NCI-H748 (cell line): ENCODE data around the gene APOBEC3B.
"Not testable (repeated sequence)": the region's sequence is repeated elsewhere in the genome, so short reads cannot be mapped to it uniquely, and the experiment has no call there.

Source experiments
- DNase-seq: peaks from one replicate; lab custom pipeline; 2025; ENCODE audit not compliant: unreplicated experiment; lab: John Stamatoyannopoulos, UW

The APOBEC3B gene

DNA sequence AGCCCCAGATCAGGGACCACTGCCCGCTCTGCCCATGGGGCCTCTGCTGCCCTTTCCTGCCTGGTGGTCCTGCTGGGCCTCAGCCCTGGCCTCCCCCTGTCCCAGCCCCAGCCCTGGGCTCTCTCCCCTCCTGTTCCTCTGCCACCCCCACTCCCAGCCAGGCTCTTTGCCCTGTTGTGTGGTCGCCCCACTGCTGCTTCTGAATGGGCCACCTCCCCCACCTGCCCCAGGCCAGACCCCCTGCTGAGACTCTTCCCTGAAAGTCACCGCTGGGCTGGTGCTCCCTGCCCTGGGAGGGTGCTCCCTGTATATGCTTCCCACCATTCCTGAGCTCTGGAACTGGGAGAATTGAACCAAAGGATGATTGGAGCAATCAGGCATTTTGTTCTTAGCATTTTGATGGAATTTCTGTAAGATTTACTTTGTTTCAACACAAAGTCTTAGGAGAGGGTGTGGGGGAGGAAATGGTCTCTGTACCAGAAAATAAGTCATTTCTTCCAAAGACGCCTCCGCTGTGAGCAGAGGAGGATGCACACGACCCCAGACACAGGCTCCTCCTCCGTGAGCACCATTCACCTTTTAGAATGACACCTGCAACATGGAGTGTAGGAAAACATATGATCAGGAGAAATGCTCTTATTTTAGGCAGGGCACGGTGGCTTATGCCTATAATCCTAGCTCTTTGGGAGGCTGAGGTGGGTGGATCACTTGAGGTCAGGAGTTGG, 5.2 kb downstream of the APOBEC3B start:
- DNase-seq: no peak

GRCh38 chr22:38989466-38989865, 7.3 kb downstream of the APOBEC3B start:
- no peak for DNase-seq

DNA sequence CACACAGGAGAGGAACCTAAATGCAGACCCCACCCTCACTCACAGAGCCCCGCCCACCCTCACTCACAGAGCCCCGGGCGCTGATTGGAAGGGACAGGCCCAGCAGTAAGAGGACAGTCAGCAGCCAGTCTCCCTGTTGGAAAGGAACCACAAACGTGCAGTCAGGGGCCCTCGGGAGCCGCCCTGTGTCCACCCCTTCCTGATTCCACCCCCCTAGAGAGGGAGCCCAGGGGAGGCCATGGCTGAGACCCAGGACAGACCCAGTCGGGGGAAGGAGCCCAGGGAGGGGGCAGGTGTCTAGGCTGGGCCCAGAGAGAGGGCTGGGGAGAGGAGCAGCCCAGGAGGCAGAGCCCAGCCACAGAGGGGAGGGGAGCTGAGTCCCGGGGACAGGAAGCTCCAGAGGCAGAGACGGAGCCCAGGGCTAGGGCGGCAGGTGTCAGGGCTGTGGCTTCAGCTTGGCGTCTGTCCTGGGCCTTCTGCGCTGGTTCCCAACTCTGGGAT, 10.8 kb downstream of the APOBEC3B start:
- DNase-seq: not testable (repeated sequence)

DNA sequence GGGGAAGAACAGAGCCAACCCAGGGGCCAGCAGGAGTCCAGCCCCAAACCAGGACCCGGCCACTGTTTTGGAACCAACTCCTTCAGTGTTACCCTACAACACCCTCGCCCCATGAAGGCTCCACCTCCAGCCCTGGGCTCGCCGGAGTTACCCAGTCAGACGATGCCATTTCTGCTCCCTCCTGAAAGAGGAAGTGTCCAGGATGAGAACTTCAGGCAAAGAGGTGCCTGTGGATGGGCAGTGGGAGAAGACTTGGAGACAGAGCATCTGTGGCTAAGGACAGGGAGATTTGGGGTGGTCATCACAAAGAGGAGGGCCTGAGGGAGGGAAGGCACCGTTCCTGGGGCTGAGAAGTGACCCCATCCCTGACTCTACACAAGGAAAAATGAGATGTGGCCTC, 14.0 kb downstream of the APOBEC3B start:
- DNase-seq: no peak

- no peak for DNase-seq
Observed at GRCh38 chr22:38997518-38997917, 15.4 kb downstream of the APOBEC3B start.

DNA sequence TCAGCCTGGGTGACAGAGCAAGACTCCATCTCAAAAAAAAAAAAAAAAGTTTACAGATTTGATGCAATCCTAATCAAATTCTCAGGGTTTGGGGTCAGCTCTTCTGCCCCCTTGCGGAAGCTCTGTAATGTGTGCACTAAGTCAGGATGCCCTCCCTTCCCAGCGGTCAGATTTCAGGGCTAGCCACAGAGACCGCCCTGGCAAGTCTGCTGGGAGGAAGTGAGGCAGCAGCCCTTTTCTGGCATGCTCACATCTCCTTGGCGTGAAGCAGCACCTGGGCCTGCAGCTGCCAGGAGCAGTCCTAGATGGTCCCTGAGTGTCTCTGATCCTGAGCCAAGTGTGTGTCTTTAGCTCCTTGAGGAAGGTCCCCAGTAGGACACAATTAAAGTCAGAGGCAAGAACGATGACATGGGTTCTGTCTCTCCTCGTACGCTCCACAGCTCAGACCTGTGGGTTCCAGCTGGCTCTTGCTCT, 21.1 kb downstream of the APOBEC3B start:
- DNase-seq: peak; percentile 70

- DNase-seq: no peak
Observed at GRCh38 chr22:39007177-39007576, 25.0 kb downstream of the APOBEC3B start.

GRCh38 chr22:39008271-39008850, 26.2 kb downstream of the APOBEC3B start:
- DNase-seq: not testable (repeated sequence)

- DNase-seq: no peak
Observed at GRCh38 chr22:39010946-39011345, 28.8 kb downstream of the APOBEC3B start.

- DNase-seq: no peak
Observed at GRCh38 chr22:39012533-39013511, 30.7 kb downstream of the APOBEC3B start.

DNA sequence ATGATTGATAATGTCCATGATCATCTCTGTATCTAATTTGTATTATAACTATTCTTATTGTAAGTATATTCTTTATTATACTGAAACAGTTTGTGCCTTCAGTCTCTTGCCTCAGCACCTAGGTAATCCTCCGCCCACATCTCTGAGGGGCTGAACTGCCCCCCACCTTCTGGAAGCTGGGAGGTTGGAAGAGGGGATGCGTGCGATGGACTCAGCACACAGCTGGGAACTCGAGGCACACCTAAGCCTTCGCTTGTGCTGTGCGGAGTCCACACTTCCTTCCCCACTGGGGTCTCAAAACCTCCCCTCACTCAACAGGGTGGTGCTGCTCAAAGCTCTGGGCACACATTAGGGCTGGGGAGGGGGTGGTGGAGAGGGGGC, 31.4 kb downstream of the APOBEC3B start:
- not testable (repeated sequence) for DNase-seq

GRCh38 chr22:39013942-39014722, 32.0 kb downstream of the APOBEC3B start, which contains the start of gene APOBEC3C:
APOBEC3C (plus strand) TSS chr22:39014257; CDS start chr22:39014363, 106 bp downstream.
- no peak for DNase-seq

- DNase-seq: not testable (repeated sequence)
Observed at GRCh38 chr22:39014723-39015121, 32.6 kb downstream of the APOBEC3B start.

DNA sequence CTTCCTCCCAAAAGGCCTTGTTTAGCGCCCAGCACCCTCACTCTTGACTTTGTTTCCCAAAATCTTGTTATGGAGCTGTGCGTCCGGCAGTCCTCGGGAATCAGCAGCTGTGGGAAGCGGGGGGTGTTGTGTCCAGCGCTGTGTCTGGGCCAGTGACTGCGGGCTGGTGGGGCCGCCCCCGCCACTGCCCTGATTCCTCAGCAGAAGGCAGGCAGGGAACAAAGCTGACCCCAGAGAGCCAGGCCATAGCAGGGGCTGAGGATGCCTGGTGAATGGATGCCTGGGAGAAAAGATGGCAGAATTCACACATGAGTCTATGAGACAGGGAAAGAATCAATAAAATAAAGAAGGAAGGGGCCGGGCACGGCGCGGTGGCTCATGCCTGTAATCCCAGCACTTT, 34.4 kb downstream of the APOBEC3B start:
- DNase-seq: no peak

DNA sequence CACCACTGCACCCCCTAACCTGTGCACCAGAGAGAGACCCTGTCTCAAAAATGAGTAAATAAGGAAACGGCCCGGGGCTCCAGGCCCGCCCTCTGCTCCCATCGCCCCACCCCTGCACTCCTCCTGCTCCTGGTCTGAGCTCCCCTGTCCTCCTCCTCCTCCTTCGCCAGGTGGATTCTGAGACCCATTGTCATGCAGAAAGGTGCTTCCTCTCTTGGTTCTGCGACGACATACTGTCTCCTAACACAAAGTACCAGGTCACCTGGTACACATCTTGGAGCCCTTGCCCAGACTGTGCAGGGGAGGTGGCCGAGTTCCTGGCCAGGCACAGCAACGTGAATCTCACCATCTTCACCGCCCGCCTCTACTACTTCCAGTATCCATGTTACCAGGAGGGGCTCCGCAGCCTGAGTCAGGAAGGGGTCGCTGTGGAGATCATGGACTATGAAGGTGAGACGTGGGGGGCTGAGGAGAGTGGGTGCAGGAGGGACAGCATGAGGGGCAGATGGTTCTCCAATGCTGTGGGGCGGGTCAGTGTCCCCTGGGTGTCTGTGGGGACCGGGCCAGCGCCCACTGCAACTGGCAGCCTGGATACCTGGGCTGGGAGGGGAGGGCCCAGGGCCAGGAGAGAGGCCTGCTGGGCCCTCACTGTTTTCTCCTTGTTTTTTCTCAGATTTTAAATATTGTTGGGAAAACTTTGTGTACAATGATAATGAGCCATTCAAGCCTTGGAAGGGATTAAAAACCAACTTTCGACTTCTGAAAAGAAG, 35.6 kb downstream of the APOBEC3B start:
- DNase-seq: no peak

DNA sequence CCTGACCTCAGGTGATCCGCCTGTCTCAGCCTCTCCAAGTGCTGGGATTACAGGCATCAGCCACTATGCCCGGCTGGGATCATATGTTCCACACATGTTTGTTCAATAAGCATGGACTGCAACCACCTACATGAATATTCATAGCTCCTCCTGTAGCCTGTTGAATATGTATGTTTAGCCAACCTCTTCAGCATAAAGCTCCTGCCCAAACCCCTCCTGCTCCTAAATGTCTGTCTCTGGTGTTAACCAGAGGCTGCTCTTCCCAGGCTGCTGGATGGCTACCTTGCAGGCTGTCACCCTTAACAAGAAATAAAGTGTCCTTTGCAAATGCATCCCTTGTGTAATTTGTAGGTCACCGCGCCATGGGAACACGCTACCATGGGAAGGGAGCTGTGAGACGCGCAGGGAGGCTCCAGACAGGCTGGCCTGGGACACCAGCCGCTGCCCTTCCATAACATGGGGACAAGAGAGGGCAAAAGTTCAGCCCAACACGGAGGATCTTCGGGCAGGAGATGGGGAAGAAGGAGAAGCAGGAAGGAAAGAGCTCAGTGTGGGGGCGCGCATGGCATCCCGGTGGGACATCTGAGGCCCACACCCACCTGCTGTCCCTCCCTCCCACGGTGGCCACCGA, 38.0 kb downstream of the APOBEC3B start:
- not testable (repeated sequence) for DNase-seq

- no peak for DNase-seq
Observed at GRCh38 chr22:39021552-39022250, 39.6 kb downstream of the APOBEC3B start.

DNA sequence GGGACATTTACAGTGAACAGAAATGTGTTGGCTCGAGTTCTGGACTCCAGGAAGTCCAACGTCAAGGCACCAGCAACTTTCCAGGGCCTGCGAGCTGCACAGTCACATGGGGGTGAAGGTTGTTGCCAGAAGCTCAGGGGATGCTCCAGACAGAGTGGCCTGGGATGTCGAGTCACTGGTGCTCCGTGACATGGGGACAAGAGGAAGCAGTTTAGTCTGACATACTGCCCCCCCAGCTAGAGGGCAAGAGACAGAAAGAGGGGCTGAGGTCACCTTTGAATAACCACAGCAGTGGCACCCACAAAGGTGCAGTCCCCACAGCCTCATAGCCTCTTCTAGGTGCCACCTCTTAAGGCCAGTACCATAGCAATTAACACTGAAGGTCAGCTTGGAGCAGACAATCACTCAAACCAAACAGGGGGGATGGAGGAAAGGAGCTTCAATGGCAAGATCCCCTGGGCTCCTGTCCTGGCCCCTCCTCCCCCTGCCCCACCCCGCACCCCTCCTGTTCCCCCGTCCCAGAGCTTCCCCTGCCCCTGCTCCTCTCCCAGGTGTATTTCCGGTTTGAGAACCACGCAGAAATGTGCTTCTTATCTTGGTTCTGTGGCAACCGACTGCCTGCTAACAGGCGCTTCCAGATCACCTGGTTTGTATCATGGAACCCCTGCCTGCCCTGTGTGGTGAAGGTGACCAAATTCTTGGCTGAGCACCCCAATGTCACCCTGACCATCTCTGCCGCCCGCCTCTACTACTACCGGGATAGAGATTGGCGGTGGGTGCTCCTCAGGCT, 42.6 kb downstream of the APOBEC3B start:
- no peak for DNase-seq
